NCI-H1436 (cell line): ENCODE data around the gene CEP41.
A peak's percentile ranks its signal among the peaks of the same experiment; 100 is the strongest.

Source experiments
- DNase-seq: peaks from one replicate; lab custom pipeline; 2025; lab: John Stamatoyannopoulos, UW

The CEP41 gene

GRCh38 chr7:130419658-130420057 is 21.2 kb downstream of the CEP41 start:
- DNase-seq: no peak

DNA sequence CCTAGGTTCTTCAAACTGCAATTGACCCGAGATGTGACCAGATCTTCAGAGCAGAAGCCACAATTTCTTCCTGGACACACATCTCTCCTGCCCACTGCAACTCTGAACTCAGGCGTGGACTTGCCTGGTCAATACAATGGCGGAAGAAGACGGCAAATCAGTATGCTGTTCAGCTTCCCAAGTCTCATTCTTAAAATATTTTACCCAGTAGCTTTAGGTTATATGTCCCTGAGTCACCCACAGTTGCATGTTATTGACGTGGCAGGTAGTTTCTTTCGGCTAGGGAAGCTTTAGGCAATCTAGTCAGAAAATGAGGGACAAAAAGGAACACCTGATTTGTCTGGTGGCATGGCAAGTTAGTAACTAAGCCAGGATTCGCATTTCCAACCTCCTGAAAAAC is 22.5 kb downstream of the CEP41 start:
- no peak for DNase-seq

DNA sequence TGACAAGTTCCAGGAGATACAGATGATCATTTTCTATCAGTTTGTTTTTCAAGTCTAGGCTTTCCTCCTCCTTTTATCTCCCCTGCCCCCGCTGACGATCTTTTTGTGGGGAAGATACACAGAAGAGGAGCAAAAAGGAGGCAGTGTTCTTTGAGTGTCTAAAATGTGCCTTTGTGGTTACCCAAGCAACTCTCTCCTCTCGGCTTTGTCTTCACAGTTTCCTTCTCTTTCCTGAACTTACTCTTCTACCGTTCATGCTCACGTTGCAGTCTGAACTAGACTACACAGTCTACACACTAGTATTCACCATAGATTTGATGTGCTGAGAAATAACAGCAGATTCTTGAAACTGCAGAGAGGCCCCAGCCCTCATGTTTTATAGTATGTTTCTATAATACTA is 23.6 kb downstream of the CEP41 start:
- no peak for DNase-seq

GRCh38 chr7:130415006-130415405 is 25.8 kb downstream of the CEP41 start:
- DNase-seq: no peak

- DNase-seq: no peak
These were observed 27.6 kb downstream of the CEP41 start for GRCh38 chr7:130413201-130413600.

DNA sequence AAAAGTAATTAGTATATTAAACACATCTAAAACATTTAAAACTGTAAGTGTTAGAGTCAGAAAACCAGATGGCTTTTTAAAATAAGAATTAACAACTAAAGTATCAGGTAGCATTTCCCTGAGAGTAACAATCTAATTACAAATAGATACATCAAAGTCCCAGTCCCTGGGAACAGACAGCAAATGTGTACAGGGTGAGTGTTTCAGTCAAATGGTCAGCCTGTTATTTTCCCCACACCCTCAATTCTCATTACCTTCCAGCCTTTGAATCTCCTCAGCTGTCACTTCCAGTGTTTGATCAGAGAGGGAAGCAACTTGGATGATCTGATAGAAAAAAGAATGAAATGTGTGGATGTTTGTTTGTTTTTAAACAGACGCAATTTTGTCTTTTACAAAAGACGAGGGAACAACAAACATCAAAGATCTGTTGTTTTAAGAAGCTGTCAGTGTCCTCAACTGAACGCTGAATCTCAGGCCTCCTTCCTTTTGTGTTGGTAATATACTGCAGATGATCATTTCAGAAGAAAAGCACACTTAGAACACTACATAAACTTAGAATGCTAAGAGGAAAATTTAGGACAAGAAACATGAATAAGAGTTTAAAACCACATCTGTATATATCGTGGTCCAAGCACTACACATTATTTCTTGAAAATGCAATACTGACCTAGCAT is 29.8 kb downstream of the CEP41 start:
- DNase-seq: no peak

- DNase-seq: peak; percentile 66
These were observed 31.1 kb downstream of the CEP41 start for GRCh38 chr7:130409712-130410072.

DNA sequence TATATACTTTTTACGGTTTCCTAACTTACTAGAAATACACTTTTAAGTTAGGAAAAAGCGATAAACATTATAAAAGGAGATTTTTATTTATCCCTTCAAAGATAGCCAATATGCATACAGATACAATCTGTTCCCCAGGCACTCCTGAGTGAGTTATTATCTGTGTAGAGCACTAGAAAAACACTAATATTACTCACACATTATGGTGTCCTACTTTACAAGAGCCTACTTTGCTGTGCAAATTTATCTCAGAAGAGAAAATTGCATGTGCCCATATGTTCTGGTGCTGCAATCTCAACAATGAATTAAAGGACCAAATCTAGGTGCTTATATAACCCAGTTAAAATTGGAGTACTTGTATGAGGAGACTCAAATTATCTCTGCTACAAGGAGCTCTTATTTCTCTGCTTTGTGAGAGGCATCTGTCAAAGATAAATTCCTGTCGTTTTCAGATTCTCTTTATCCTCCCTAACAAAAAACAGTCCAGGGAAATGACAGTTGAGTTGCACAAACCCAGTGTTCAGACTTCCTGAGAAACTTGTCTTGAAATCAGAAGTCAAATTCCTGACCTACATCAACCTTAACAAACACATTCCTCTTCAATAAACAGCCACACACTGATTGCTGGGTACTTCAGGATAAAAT is 31.6 kb downstream of the CEP41 start:
- peak; percentile 85 for DNase-seq

DNA sequence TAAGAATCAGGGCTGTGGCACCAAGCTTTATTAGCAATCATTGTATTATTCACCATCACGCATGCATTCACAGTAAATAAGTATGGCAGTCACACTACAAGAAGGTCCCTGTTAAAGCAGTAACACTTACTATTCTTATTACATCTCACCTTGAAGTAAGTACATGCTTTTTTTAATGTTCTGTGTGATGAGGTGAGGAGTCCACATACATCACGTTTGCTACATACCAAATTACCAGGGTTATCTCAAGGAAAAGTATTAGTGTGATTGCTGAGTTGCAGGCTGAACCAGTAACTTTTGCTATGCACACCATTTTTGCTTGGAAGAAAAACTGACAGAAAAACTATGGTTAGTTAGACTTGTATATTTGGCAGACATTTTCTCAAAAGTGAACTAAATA is 35.8 kb downstream of the CEP41 start:
- no peak for DNase-seq

GRCh38 chr7:130401578-130401977 is 39.2 kb downstream of the CEP41 start:
- DNase-seq: no peak

DNA sequence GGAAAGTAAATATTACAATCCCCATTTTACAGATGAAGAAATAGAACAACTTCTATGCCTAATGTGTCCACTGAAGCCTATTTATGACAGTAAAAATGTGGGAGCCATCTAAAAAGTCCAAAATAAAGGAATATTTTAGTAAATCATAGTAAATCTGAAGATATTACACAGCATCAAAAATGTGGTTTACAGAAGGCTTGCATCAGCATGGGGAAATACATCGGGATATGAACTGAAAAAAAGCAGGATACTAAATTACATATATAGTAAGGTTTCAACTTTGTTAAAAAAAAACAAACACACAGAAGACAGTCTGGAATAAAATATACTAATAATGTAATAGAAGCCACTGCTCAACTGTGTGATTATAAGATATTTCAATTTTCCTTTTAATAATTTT is 39.7 kb downstream of the CEP41 start:
- DNase-seq: no peak

GRCh38 chr7:130400120-130400572 is 40.7 kb downstream of the CEP41 start:
- no peak for DNase-seq

GRCh38 chr7:130398526-130399090 is 42.2 kb downstream of the CEP41 start:
- DNase-seq: no peak

DNA sequence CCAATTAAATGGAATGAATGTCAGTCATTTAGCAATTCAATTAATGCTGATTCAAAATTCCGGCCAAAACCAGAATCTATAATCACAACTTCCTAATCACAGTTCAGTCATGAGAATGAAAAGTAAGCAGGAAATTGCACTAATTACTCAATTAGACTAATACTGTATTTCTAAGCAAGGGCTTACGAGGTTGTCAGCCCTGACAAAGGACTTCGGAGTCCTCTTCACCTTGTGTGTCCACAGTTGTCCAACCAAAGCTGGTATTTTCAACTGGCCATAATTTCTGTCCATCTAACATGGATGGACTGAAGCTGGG is 43.1 kb downstream of the CEP41 start:
- DNase-seq: peak; percentile 66

GRCh38 chr7:130397051-130397757 is 43.6 kb downstream of the CEP41 start:
- no peak for DNase-seq

GRCh38 chr7:130396109-130396508 is 44.7 kb downstream of the CEP41 start:
- no peak for DNase-seq

DNA sequence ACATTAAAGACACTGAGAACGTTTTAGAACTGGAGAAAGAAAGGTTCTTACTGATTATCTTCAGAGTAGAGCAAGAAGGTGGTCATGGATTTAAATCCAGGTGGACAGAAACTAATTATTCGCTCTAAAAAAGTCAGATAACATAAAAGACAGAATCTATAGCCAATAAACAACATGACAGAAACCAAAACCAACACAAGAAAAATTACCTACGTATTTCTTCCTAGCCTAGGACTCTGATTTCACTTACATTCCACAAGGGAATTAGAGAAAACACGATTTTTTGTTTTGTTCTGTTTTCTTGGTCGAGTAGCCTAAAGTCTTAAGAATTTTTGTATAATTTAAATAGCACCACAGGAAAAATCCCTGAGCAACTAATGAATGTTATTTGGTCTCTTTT is 45.4 kb downstream of the CEP41 start:
- no peak for DNase-seq

GRCh38 chr7:130394421-130395195 is 46.2 kb downstream of the CEP41 start:
- peak; percentile 11 for DNase-seq

- no peak for DNase-seq
These were observed 46.9 kb downstream of the CEP41 start for GRCh38 chr7:130393841-130394411.

- no peak for DNase-seq
These were observed 47.7 kb downstream of the CEP41 start for GRCh38 chr7:130393101-130393561.

DNA sequence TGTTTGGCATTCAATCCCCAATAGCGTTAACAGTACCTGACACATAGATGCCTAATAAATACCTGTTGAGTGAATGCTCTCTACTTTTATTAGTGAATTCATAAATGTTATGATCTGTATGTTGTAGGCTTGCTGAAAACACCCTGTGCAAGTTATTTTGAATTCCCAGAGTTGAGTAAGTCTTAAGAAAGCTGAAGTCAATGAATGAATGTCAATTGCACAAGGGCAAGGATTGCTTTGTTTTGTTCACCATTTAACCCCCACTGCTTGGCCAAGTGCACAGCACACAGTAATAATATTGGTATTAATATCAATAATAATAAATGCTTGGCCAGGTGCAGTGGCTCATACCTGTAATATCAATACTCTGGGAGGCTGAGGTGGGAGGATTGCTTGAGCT is 50.3 kb downstream of the CEP41 start:
- no peak for DNase-seq

DNA sequence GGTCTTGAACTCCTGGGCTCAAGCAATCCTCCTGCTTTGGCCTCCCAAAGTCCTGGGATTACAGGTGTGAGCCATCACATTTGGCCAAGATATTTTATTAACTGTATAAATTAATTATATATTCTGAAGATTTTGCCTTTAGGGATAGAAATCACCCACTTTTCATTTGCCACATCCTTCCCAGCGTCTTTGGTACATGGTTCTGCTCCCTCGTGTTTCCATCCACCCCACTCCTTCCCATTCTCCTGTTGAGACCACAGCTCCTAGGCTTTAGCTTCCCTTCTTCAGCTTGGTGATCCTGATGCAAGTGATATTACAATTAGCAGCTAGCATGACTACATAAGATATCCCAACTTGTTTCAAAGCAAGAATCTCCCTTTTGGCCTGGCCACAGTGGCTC is 52.1 kb downstream of the CEP41 start:
- DNase-seq: no peak
